ENCODE measurements around the gene CXCL12. TPM values are rescaled to one million over a fixed set of nuclear protein-coding genes. Genes with fewer than 3 reads are reported as not detected.

Gene CXCL12
- total RNA-seq, 6 experiments from 2014 or later: 111 to 241 (median 197) TPM

GRCh38 chr10:44378626-44379025, 6.3 kb downstream of the CXCL12 start:
- Mint-ChIP-seq H3K9me3 (no peaks in the 10 kb centered on the region), H3K27me3 (ENCODE audit: insufficient read depth) (no peaks in the 10 kb centered on the region), H3K36me3 (ENCODE audit: low read depth) (peaks cover 30% of the 10 kb centered on the region; the same call in 1 of the 2 replicates), H3K4me1 (ENCODE audit: low read depth) (peaks cover 27% of the 10 kb centered on the region), H3K27ac (no peak overlapping the region), H3K4me3 (no peak overlapping the region)
- TF ChIP-seq CTCF (IDR thresholded peaks at IDR 0.05): no peak
- DNase-seq: no peak

DNA sequence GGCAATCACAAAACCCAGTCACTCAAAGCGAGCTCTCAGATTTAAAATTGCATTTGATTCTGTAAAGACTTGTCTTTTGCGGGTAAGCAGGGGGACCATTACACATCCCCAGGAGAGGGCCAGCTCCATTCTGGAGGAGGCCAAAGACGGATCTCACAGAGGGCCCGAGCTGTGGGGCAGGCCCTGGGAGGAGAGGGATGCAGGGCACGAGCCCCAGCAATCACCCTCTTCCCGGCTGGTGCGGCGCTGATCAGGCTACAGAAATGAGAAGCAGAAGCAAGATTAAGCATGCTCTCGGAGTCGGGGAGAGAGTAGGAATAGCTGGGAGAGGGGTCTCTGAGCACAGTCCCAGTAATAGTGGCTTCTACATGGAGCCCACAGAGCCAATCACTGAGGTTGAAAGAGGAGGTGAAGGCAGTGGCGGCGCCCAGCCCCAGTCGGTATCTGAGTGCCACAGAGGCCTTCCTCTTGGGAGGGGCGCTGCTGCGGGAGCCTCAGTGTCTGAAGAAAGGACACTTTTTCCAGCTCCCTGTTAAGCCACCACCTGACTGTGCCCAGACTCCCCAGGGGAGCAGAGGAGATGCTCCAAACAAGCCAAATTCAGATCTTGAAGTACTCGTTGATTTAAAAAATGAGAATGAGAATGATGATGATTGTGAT, 7.1 kb downstream of the CXCL12 start:
- H3K27ac Mint-ChIP-seq: no peak overlapping the region
- no peaks in the 10 kb centered on the region for H3K9me3 Mint-ChIP-seq
- H3K27me3 Mint-ChIP-seq (ENCODE audit: insufficient read depth): no peaks in the 10 kb centered on the region
- no peak for DNase-seq
- H3K4me3 Mint-ChIP-seq: no peak overlapping the region
- H3K36me3 Mint-ChIP-seq (ENCODE audit: low read depth): peaks cover 30% of the 10 kb centered on the region; the same call in 1 of the 2 replicates
- no peak for TF ChIP-seq CTCF (IDR thresholded peaks at IDR 0.05)
- H3K4me1 Mint-ChIP-seq (ENCODE audit: low read depth): peaks cover 18% of the 10 kb centered on the region

- no peak for TF ChIP-seq CTCF (IDR thresholded peaks at IDR 0.05)
- DNase-seq: no peak
- no peak overlapping the region for H3K27ac Mint-ChIP-seq
- H3K4me3 Mint-ChIP-seq: no peak overlapping the region
- H3K4me1 Mint-ChIP-seq (ENCODE audit: low read depth): peaks cover 6% of the 10 kb centered on the region
- peaks cover 38% of the 10 kb centered on the region for H3K36me3 Mint-ChIP-seq (ENCODE audit: low read depth)
- H3K9me3 Mint-ChIP-seq: no peaks in the 10 kb centered on the region
- H3K27me3 Mint-ChIP-seq (ENCODE audit: insufficient read depth): peaks cover 1% of the 10 kb centered on the region; the same call in 1 of the 2 replicates
These were observed 8.3 kb downstream of the CXCL12 start for GRCh38 chr10:44376472-44377099.

GRCh38 chr10:44374155-44374554, 10.7 kb downstream of the CXCL12 start:
- Mint-ChIP-seq H3K27me3 (ENCODE audit: insufficient read depth) (peaks cover 1% of the 10 kb centered on the region), H3K27ac (no peak overlapping the region), H3K4me1 (ENCODE audit: low read depth) (peaks cover 20% of the 10 kb centered on the region), H3K4me3 (no peak overlapping the region), H3K9me3 (no peaks in the 10 kb centered on the region), H3K36me3 (ENCODE audit: low read depth) (peaks cover 31% of the 10 kb centered on the region)
- no peak for TF ChIP-seq CTCF (IDR thresholded peaks at IDR 0.05)
- DNase-seq: no peak

DNA sequence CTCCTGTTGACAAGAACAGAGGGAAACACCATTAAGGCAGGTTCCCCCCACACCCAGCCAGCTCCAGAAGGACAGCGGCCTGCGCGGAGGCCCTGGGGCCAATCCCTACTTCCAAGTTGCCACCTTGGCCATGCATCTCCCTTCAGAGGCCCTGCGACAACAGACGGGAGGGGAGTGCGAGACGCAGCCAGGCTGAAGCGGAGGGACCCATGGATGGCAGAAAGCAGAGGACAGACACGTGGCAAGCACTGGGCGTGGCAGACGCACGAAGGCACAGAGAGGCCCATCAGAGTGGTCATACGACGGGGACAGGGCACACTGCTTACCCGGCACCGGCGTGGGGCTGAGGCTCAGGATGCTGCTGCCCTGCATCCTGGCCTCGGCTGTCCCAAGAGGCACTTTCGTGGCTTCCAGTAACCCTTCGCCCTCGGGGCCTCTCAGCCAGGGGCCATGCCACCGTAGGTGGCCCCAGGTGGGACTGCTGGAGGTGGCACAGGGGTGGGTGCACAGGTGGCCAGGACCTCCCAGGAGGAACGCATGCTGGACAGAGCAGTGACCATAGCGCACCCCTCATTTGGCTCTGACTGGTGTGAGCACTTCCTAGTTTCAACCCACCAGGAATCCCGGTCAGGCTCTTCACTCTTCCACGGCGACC, 11.4 kb downstream of the CXCL12 start:
- no peak overlapping the region for H3K4me3 Mint-ChIP-seq
- no peaks in the 10 kb centered on the region for H3K9me3 Mint-ChIP-seq
- H3K4me1 Mint-ChIP-seq (ENCODE audit: low read depth): peaks cover 22% of the 10 kb centered on the region
- H3K27ac Mint-ChIP-seq: no peak overlapping the region
- TF ChIP-seq CTCF (IDR thresholded peaks at IDR 0.05): no peak
- peaks cover 1% of the 10 kb centered on the region for H3K27me3 Mint-ChIP-seq (ENCODE audit: insufficient read depth)
- H3K36me3 Mint-ChIP-seq (ENCODE audit: low read depth): peaks cover 26% of the 10 kb centered on the region
- no peak for DNase-seq
